A673 (cell line): ENCODE results near the gene KPTN. TPM values are rescaled to one million over a fixed set of nuclear protein-coding genes. Genes with fewer than 3 reads are reported as not detected.

Source experiments
- BruUV-seq: library from RNA; stranded (reverse); fragments of 400-500 nt; replicated peaks from 2 replicates; lab custom pipeline; 2021; lab: Mats Ljungman, UMichigan
- CTCF ChIA-PET: fragments of 300-600 bp; sonication (Branson Sonifier 250); formaldehyde crosslinking; loops from one replicate; lab custom pipeline; 2022; ENCODE audit warnings: antibody characterized with exemption; lab: Charles Lee
- POLR2A ChIA-PET: fragments of 300-600 bp; sonication (Branson Sonifier 250); formaldehyde crosslinking; loops from one replicate; lab custom pipeline; 2022; ENCODE audit warnings: antibody characterized with exemption; ENCODE audit not compliant: low non-redundant PET; lab: Charles Lee
- DNase-seq: peaks from one replicate; pipeline ENCODE4 v3.0.0-alpha.2; 2015; ENCODE audit warnings: low spot score
- H3K27ac ChIP-seq: fragments of 200-600 bp; sonication (generic); 2 replicates; pipeline ENCODE4 v1.5.1; 2016; ENCODE audit warnings: mixed run types, low read depth, mild to moderate bottlenecking, mixed read lengths, antibody characterized with exemption, low read length; ENCODE audit not compliant: poor library complexity, severe bottlenecking
- H3K27me3 ChIP-seq: fragments of 200-600 bp; sonication (generic); replicated peaks from 2 replicates; pipeline ENCODE4 v1.6.1; 2017; ENCODE audit warnings: mixed run types, low read depth, mild to moderate bottlenecking, mixed read lengths, antibody characterized with exemption, low read length; ENCODE audit not compliant: insufficient read depth, poor library complexity
- H3K36me3 ChIP-seq: fragments of 200-600 bp; sonication (generic); 2 replicates; pipeline ENCODE4 v1.6.1; 2016; ENCODE audit warnings: mixed run types, mild to moderate bottlenecking, mixed read lengths, antibody characterized with exemption, low read length; ENCODE audit not compliant: insufficient read depth, poor library complexity, severe bottlenecking
- H3K4me1 ChIP-seq: fragments of 200-600 bp; sonication (generic); 2 replicates; pipeline ENCODE4 v1.6.1; 2017; ENCODE audit warnings: mixed run types, mild to moderate bottlenecking, mixed read lengths, antibody characterized with exemption, low read length; ENCODE audit not compliant: insufficient read depth, poor library complexity, severe bottlenecking
- H3K4me3 ChIP-seq: fragments of 200-600 bp; sonication (generic); 2 replicates; pipeline ENCODE4 v1.5.1; 2016; ENCODE audit warnings: low read depth, mixed run types, mild to moderate bottlenecking, mixed read lengths, low read length; ENCODE audit not compliant: poor library complexity, severe bottlenecking
- H3K9me3 ChIP-seq: fragments of 200-600 bp; sonication (generic); 2 replicates; pipeline ENCODE4 v1.6.1; 2016; ENCODE audit warnings: mixed run types, low read depth, mild to moderate bottlenecking, mixed read lengths, antibody characterized with exemption, low read length; ENCODE audit not compliant: poor library complexity, severe bottlenecking
- EZH2 ChIP-seq: fragments of 200-600 bp; sonication (generic); IDR thresholded peaks from 2 replicates; pipeline ENCODE4 v1.6.1; 2017; ENCODE audit warnings: borderline replicate concordance, low read depth, mild to moderate bottlenecking, mixed read lengths, antibody characterized with exemption, low read length; ENCODE audit not compliant: poor library complexity, severe bottlenecking
- intact Hi-C: fragments of 100-400 bp; cut with micrococcal nuclease; formaldehyde crosslinking; loops from one replicate; pipeline ENCODE4 v1.10.0; 2022; ENCODE audit not compliant: unreplicated experiment
- total RNA-seq: library from RNA; stranded (reverse); gene quantifications from 2 replicates; pipeline ENCODE4 v1.2.3, GENCODE V29; 2021
- TF ChIP-seq, protein P1 (sequence below): fragments of 300-800, 200-600 bp; sonication (generic); conservative IDR thresholded peaks from 2 replicates; pipeline ENCODE4 v1.5.1; 2017; ENCODE audit warnings: low read depth, mild to moderate bottlenecking, antibody characterized with exemption, low read length, moderate library complexity, mixed read lengths

KPTN gene
- total RNA-seq, 1 experiment from 2014 or later, result 18.9 TPM

DNA sequence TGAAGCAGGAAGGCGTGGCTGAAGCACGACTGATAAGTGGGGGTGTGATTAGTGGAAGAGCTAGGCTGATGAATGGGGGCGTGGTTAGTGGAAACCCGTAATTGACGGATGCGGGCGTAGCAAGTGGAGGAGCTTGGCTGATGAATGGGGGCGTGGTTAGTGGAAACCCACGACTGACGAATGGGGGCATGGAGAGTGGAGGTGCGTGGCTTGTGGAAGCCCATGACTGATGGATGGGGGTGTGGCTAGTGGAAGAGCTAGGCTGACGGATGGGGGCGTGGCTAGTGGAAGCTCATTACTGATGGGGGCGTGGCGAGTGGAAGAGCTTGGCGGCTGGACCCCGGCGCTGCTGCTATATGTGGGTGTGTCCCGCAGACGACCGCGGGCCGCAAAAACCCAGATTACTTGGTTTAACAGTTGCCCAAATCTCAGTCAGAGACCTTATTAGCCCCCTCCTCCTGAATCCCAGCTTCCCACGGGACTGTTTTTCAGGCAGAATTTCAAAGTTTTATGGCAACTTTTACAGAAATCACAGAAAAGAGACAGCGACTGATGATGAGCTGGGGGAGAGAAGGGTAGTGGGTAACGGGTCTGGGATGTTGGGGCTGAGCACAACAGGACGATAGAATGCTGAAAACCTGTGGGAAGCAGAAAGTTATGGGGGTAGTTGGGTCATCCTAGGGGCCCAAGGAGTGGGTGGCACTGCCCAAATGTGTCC lies 55.7 kb downstream of the KPTN start:
- TF ChIP-seq EZH2, result no peak
- TF ChIP-seq, protein P1, sequence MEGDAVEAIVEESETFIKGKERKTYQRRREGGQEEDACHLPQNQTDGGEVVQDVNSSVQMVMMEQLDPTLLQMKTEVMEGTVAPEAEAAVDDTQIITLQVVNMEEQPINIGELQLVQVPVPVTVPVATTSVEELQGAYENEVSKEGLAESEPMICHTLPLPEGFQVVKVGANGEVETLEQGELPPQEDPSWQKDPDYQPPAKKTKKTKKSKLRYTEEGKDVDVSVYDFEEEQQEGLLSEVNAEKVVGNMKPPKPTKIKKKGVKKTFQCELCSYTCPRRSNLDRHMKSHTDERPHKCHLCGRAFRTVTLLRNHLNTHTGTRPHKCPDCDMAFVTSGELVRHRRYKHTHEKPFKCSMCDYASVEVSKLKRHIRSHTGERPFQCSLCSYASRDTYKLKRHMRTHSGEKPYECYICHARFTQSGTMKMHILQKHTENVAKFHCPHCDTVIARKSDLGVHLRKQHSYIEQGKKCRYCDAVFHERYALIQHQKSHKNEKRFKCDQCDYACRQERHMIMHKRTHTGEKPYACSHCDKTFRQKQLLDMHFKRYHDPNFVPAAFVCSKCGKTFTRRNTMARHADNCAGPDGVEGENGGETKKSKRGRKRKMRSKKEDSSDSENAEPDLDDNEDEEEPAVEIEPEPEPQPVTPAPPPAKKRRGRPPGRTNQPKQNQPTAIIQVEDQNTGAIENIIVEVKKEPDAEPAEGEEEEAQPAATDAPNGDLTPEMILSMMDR, result no peak
- POLR2A ChIA-PET, result interaction anchor here (0.5 to 0.8 kb wide), 3 partner anchors 153 to 231 kb away, joined by 3 to 6 read pairs (median 5); no protein-coding TSS in a partner anchor
- intact Hi-C loops, result loop anchor here (5.0 kb wide), 1 partner anchor 54 kb away; the partner anchor contains the start of gene KPTN
- H3K4me3 ChIP-seq, result peak overlapping the region; percentile 36
- peaks cover 4% of the 10 kb centered on the region for H3K27me3 ChIP-seq
- CTCF ChIA-PET, result interaction anchor here (0.7 to 1.9 kb wide), 11 partner anchors 8 to 285 kb away, joined by 3 to 16 read pairs (median 5); partner anchors contain the start of genes DHX34, EHD2 and KPTN
- H3K36me3 ChIP-seq, result no peaks in the 10 kb centered on the region
- peaks cover 17% of the 10 kb centered on the region for H3K4me1 ChIP-seq
- no peaks in the 10 kb centered on the region for H3K9me3 ChIP-seq
- DNase-seq, result peak; percentile 100
- no TSS peak for BruUV-seq
- H3K27ac ChIP-seq, result peak overlapping the region; percentile 82

DNA sequence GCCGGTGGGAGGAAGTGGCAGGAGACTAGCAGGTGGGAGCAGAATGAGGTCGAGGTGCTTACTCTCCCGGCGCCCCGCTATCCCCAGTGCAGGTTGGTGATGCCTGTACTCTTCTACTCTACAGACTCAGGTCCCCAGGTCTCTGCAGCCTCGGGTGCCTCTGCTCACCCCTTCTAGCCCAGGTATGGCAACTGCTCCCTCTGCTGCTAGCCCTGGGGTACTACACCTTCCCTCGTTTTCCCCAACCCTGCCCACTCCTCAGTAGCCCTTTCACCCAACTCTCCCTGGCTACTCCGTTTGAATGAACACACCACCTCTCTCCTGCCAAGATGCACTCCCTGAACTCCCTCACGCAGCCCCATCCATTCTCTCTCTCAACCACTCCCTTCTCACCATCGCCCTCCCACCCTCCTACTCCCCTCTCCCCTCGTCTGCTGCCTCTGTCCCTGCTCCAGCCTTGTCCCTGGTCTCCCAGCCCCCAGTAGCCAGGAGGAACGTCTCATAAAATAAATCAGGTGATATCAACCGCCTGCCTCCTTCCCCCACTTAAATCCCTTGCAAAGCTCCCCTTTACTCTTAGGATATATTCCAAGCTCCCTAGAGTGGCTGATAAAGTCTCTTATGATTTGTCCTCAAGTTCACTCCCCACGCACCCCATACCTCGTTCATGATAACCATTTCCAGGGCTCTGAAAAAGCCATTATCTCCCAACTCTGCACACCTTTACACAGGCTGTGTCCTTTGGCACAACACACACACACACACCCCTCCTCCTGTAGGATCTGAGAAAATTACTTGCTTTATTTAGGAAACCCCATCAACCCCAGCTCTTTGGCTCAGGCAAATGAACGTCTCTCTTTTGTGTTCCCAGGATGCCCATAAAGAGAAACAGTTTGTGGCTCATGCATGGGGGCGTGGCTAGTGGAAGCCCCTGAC lies 56.5 kb downstream of the KPTN start:
- Histone ChIP-seq H3K27me3 (peaks cover 12% of the 10 kb centered on the region), H3K4me3 (peak overlapping the region; percentile 34), H3K27ac (peak overlapping the region; percentile 82), H3K4me1 (peaks cover 17% of the 10 kb centered on the region), H3K36me3 (no peaks in the 10 kb centered on the region), H3K9me3 (no peaks in the 10 kb centered on the region)
- BruUV-seq, result no TSS peak
- POLR2A ChIA-PET, result interaction anchor here (0.8 kb wide), 1 partner anchor 152 kb away, joined by 5 read pairs; no protein-coding TSS in a partner anchor
- intact Hi-C loops, result loop anchor here (1.0 to 5.0 kb wide), 2 partner anchors 55 to 131 kb away; partner anchors contain the start of gene KPTN
- CTCF ChIA-PET, result interaction anchor here (0.7 to 1.9 kb wide), 12 partner anchors 9 to 285 kb away, joined by 3 to 16 read pairs (median 4); partner anchors contain the start of genes DHX34, EHD2 and KPTN
- TF ChIP-seq, protein P1, result peak; percentile 93
- TF ChIP-seq EZH2, result no peak
- peak; percentile 81 for DNase-seq

Other genes with a start within 250 kb of the KPTN start
- 36.4 and 39.7 TPM in 2 replicates for gene CCDC9, start 227.7 kb downstream of the KPTN start, total RNA-seq
- gene INAFM1, start 209.3 kb downstream of the KPTN start, total RNA-seq, result 13.8 and 15.9 TPM in 2 replicates
- 0.92 and 1.2 TPM in 2 replicates for gene C5AR1, start 174.4 kb downstream of the KPTN start, total RNA-seq
- 0.04 TPM in 1 of 2 replicates, not detected in the other for gene C5AR2, start 152.0 kb downstream of the KPTN start, total RNA-seq
- 24.5 and 29.6 TPM in 2 replicates for gene DHX34, start 134.9 kb downstream of the KPTN start, total RNA-seq
- 9.6 and 21.3 TPM in 2 replicates for gene MEIS3, start 64.7 kb downstream of the KPTN start, total RNA-seq
- 3.2 and 6.6 TPM in 2 replicates for gene SLC8A2, start 12.3 kb downstream of the KPTN start, total RNA-seq
- gene NAPA, start 30.8 kb upstream of the KPTN start, total RNA-seq, result 88.9 and 90.9 TPM in 2 replicates
- gene ZNF541, start 88.9 kb upstream of the KPTN start, total RNA-seq, result not detected in 2 replicates
- 23.1 and 24.3 TPM in 2 replicates for gene BICRA, start 124.9 kb upstream of the KPTN start, total RNA-seq
- gene EHD2, start 229.2 kb upstream of the KPTN start, total RNA-seq, result 2.9 and 3.0 TPM in 2 replicates